HG02981 (cell line): ENCODE results near the gene INKA1.
A peak's percentile ranks its signal among the peaks of the same experiment; 100 is the strongest.
"Not testable (repeated sequence)": the region's sequence is repeated elsewhere in the genome, so short reads cannot be mapped to it uniquely, and the experiment has no call there.

Experiments
- ATAC-seq: cut with Tn5 transposase; IDR thresholded peaks from one replicate; pipeline ENCODE4 v1.9.1; 2021; ENCODE audit warnings: mild to moderate bottlenecking, moderate library complexity; ENCODE audit not compliant: unreplicated experiment

Gene INKA1

DNA sequence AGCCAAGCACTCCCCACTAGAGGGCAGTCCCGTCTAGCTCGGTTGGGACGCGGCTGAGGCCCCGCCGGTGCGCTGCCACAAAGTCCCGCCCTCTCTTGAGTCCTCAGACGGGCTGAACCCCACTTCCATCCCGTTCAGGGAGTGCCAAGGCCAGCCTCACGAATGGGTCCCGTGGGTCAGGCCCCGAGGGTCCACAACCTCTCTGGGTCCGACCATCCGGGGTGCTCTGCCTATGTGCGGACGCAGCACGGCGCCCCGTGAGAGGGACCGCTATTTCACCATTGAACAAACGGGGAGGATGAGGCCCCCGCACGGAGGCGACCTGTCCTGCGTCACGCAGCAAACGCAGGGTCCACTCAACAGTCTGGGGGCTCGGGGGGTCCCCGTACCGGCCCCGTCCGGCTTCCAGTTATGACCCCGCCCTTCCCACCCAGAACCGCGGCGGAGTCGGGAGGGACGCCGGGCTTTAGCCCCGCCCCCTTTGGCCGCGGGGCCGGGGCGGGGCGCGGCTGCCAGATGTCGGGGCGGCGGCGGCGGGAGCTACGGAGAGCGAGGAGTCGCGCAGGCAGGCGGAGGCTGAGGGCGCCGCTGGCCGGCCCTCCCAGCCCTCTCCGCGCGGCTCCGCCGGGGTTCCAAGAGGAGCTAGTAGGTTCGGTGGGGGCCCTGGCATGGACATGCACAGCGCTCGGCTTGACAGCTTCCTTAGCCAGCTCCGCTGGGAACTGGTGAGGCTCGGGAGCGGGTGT, at the start of gene INKA1:
INKA1 (plus strand) TSS at position 543 of the 746 bp plus-strand sequence; CDS start at position 675, 132 bp downstream.
- peak; percentile 46 for ATAC-seq

DNA sequence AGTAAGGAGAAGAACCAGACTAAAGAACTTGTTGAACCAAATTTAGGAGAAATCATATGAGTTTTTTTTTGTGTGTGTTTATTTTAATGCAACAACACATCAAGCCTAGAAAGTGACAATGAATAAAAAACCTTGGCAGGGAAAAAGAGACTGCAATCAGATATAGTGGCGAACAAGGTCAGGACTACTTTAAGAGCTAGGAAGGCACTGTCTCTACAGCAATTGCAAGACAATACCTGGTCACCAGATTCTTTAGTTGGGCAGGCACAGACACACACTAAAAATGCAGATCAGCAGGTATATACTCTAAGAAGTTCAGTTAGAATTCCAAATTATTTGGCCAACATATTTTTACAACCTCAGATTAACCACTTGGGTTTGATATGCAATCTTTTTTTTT, 48.5 kb upstream of the INKA1 start:
- ATAC-seq = no peak

DNA sequence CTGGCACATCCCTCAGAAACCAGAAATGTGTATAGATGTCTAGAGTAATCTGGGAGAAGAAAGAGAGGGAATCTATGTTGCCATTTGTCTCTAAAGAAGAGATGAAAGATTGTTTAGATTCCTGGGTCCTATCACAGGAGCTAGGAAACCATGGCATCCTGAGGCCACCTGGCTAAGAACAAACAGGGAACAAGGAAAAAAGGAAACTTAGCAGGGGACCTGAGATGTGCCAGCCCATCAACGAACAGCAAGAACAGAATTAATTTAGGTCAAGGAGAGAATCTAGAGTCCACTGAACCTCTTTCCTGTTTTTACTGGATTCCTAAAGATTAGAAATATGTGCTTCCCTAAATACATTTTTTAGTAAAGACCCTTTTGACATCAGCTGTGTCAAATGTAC, 47.0 kb upstream of the INKA1 start:
- ATAC-seq = no peak

DNA sequence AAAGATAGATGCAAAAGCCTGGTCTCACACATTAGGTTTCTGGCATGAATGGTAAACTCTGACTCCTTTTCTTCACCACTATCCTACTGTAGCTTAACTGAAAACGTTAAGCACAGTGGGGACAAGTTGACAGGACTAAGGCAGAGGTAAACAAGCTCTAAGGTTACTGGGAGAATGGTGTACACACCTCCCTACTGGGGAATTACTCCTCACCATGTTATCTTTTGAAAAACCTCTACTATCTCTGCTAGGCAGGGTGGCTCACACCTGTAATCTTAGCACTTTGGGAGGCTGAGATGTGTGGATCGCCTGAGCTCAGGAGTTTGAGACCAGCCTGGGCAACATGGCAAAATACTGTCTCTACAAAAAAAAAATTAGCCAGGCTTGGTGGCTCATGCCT, 45.9 kb upstream of the INKA1 start:
- ATAC-seq = no peak

DNA sequence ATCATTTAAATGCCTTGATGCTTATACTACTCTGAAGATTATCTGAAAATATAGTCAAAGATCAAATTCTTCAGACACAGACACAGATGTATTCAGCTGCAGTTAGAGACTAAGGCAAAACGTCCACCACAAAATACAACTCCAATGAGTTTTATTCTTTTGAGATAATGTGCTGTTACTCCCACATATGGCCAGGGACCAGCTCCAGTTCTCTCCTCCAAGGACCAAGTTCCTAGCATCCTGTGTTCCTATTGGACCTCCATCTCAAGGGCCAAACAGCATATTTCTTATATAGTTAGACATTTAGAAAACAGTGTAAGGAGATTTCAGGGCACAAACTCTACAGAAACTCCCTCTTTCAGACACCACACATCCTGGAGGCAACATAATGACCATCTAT, 43.8 kb upstream of the INKA1 start:
- no peak for ATAC-seq

DNA sequence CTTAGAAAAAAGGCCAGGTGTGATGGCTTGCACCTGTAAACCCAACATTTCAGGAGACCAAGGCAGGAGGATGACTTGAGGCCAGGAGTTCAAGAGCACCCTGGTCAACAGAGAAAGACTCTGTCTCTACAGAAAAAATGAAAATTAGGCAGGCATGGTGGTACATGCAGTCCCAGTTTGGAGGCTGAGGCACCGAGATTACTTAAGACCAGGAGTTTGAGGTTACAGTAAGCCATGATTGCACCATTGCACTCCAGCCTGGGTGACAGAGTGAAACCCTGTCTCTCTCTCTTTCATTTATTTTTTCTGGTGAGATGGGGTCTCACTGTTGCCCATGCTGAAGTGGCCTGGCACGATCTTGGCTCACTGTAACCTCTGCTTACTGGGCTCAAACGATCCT, 41.4 kb upstream of the INKA1 start:
- no peak for ATAC-seq

DNA sequence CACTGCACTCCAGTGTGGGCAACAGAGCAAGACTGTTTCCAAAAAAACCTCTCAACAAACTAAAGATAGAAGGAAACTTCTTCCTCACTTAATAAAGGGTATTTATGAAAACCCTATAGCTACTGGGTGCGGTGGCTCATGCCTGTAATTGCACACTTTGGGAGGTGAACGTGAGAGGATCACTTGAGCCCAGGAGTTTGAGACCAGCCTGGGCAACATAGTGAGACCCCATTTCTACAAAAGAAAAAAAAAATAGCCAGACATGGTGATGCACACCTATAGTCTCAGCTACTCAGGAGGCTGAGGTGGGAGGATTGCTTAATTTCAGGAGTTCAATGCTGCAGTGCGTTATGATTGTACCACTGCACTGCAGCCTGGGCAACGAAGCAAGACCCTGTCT, 39.1 kb upstream of the INKA1 start:
- no peak for ATAC-seq

DNA sequence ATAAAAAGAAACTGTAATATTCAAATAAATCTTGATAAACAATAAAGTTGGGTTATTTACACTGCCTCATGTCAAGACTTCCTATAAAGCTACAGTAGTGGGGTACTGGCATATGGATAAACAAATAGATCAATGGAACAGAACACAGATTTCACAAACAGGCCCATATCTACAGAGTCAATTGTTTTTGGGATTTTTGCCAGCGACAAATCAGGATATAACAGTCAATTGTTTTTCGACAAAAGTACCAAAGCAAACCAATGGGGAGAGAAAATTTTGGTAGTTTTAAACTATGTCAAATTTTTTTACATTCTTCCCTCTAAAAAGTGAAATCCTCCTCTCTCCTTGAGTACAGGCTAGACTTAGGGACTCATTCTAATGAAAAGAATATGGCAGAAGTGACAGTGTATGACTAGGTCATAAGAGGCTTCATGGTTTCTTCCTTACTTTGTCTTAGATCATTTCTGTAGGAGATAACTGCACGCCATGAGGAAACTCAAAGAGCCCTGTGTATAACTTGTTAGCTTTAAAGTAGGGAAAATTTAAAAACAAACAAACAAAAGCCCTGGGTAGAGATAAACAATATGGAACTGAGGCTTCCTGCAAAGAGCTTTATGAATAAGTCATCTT, 33.7 kb upstream of the INKA1 start:
- no peak for ATAC-seq

DNA sequence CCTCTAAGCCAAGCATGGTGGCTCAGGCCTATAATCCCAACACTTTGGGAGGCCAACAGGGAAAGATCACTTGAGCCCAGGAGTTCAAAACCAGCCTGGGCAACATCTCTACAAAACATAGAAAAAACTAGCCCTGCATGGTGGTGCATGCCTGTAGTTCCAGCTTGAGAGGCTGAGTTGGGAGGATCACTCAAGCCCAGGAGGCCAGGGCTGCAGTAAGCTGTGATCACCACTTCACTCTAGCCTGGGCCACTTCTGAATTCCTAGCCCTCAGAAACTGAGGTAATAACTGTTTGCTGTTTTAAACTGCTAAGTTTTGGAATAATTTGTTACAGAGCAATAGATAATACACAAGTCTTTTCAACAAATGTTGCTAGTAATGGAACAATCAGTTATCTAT, 33.1 kb upstream of the INKA1 start:
- ATAC-seq = no peak

DNA sequence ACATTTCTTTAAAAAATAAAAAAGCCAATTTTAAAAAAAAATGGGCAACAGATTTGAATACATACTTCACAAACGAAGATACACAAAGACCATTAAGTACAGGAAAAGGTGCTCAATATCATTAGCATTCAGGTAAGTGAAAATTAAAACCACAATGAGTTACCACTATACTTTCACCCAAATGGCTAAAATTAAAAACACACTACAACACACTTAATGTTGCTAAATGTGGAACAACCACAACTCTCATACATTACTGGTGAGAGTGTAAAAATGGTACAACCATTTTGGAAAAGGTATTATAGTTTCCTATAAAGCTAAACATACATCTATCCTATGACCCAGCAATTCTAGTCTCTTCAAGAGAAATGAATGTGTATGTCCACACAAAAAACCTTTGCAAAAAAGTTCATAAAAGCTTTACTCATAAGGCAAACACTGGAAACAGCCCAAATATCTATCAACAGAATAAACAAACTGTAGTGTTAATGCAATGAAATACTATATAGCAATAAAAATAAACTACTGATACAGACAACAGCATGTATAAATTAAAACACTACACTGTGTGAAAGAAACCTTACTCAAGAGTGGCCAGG, 31.6 kb upstream of the INKA1 start:
- ATAC-seq = no peak

DNA sequence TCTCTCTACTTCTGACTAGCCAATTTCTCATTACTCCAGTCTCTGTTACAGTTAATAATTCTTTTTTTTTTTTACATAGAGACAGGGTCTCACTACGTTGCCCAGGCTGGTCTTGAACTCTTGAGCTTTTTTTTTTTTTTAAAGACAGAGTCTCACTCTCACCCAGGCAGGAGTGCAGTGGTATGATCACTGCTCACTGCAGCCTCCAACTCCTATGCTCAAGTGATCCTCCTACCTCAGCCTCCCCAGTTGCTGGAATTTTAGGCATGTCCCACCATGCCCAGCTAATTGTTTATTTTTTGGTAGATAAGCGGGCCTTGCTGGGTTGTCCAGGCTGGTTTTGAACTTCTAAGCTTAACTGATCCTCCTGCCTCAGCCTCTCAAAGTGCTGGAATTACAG, 30.4 kb upstream of the INKA1 start:
- no peak for ATAC-seq

DNA sequence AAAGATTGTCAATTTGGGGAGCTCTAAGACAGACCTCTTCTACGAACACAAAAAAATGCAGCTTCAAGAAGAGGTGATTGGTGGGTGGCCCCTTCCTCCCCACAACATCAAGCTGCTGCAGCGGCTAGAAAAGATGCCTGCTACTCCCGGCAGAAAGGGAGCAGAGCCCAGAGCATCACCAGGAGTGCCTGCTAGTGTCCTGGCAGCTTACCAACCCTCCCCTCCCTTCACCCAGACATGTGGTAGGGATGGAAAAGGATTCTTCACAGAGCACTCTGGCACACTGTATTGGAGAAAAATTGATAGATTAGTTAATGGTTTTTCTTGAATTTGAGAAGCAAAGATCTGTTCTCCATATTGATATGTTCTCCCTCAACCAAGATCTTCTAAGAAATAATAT, 27.5 kb upstream of the INKA1 start:
- ATAC-seq = no peak

DNA sequence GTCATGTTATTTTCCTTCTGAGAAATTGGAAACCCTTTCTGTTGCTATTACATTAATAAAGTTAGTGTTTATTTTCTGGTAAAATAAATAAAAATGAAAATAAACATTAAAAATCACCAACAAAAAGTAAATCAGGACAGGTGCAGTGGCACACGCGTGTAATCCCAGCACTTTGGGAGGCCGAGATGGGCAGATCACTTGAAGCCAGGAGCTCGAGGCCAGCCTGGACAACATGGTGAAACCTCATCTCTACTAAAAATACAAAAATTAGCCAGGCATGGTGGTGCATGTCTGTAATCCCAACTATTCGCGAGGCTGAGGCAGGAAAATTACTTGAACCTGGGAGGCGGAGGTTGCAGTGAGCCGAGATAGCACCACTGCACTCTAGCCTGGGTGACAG, 27.0 kb upstream of the INKA1 start:
- ATAC-seq = not testable (repeated sequence)

DNA sequence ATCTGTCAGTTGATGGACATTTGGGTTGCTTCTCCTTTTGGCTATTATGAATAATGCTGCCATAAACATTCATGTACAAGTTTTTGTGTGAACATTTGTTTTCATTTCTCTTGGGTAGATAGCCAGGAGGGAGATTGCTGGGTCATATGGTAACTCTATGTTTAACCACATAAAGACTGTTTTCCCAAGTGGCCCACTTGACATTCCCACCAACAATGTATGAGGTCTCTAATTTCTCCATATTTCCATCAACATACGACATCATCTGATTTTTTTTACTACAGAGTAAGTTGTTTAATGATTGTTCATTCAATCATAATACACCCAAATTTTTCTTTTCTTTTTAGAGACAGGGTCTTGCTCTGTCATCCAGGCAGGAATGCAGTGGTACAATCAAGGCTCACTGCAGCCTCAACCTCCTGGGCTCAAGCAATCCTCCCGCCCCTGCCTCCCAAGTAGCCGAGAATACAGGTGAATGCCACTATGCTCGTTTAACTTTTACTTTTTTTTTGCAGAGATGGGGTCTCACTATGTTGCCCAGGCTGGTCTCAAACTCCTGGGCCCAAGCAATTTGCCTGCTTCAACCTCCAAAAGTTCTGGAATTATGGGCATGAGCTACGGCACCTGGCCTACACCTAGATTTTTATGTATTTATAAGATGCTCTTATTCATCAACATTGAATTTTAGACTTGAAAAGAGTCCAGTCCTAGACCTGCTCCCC, 23.5 kb upstream of the INKA1 start:
- ATAC-seq = no peak

DNA sequence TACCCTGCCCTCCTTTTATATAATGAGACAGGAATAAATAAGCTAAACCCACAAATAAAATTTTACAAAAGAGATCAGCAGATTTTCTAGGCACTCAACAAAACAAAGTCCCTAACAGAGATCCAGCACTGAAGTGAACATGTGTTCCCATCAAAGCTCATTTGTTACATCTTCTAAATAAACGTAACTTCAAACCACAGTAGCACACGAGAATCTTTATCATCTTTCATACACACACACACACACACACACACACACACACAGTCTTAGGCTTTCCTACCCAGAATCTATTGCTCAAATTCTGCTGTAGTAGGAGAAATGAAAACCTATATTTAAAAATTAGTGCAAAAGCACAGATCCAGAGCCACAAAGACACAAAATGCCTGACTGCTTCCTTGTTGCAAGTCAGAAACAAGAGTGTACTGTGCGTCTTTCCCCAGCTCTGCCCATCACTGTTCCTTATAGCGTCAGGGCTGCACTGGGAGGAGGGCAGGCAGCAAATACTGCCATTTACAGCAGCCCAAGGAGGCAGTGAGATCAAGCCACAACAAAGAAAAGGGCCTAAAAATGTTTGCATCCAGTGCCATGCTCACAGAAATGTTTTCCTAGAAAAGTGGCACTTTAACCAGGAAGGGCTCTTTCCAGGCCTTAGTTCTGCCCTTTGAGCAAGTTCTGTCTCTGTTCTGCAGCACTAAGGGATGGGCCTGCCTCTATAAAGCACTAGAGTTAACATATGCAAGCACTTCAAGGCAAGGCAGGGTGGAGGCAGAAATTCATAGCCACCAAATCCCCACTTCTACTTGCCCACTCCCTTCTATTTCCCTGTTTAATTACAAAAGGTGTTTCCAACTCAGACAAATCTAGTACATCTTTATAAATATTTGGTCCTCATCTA, 22.7 kb upstream of the INKA1 start:
- ATAC-seq = no peak

DNA sequence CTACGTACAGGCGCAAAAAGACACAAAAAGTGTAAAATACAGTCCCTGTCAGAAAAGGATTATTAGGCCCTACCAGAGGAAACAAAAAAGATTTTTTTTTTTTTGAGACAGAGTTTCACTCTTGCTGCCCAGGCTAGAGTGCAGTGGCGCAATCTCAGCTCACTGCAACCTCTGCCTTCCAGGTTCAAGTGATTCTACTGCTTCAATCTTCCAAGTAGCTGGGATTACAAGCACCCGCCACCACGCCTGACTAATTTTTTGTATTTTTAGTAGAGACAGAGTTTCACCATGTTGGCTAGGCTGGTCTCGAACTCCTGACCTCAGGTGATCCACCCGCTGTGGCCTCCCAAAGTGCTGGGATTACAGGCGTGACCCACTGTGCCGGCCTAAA, 22.1 kb upstream of the INKA1 start:
- not testable (repeated sequence) for ATAC-seq

DNA sequence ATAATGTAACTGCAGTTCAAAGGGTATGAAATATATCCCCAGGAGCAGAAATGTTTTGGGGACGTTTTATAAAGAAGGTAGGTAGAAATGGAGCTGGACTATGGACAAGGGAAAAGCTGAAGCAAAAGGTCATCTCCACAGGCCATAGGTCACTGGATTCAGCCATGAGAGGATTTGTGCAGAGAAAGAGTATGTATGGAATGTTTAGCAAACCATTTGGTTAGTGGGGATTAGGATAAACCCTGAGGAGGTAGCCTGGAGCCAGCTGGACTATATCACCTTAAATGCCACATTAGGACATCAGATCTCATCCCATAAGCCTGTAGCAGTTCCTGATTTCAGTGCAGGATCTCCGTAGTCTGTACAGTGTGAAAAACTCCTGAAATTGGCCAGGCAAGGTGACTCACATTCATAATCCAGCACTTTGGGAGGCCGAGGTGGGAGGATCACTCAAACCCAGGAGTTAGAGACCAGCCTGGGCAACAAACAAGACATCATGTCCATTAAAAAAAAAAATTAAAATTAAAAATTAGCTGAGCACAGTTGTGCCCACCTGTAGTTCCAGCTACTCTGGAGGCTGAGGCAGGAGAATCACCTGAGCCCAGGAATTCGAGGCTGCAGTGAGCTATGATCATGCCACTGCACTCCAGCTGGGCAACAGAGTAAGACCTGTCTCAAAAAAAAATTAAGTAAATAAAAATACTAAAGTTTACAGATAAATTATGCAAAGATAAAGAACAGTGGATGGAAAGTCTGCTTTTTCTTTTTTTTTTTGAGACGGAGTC, 21.5 kb upstream of the INKA1 start:
- no peak for ATAC-seq

DNA sequence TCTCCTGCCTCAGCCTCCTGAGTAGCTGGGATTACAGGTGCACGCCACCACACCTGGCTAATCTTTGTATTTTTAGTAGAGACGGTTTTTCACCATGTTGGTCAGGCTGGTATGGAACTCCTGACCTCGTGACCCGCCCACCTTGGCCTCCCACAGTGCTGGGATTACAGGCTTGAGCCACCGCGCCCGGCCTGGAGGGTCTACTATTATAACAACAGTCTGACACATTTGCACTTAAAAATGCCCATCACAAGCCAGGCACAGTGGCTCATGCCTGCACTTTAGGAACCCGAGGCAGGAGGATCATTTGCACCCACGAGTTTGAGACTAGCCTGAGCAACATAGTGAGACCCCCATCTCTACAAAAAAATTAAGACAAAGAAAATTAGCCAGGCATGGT, 20.8 kb upstream of the INKA1 start:
- not testable (repeated sequence) for ATAC-seq

DNA sequence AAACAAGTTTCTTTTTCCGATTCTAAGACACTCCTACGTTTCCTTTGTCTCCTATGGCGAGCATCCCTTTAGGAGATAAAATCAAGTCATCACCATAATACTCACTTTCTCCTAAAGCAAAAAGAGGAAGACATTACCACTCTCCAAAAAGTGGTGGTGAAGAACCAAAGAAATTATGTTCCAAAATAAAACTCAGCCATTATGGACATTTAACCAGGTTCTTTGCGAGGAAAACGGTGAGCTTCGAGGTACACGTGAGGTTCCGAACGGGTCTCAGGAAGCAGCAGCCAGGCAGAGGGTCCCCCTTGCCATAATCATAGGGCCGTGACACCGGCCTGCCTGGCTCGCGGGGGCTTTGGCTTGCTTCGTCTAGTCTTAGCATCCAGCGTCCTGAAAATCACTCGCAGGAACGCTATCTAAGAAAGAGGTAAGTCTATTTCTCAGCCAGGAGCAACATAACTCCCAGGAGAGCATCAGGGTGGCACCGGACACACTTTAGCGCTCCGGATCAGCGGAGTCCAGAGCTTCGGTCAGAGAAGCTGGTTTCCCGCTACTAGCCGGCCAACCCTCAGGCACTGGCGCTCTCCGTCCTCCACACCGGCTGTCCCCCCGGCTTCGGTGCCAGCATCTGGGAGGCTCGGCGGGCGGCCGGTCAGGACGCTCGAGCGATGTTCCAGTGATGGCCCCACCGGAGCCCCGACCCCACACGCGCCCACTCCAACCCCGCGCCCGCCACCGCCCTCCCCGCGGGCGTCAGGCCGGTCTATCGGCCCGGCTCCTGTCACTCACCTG, 17.3 kb upstream of the INKA1 start:
- ATAC-seq = peak; percentile 46
